Left renal pelvis (tissue), 4 donors: ENCODE results near the gene TWSG1. TPM values are rescaled to one million over a fixed set of nuclear protein-coding genes. Genes with fewer than 3 reads are reported as not detected.
"Not testable (repeated sequence)": the region's sequence is repeated elsewhere in the genome, so short reads cannot be mapped to it uniquely, and the experiment has no call there.

ENCODE experiments used
- DNase-seq, 4 donors: peaks; one replicate each; pipeline ENCODE4 v3.0.0-alpha.2; 2013; ENCODE audit warnings: low read depth in 4 of 4, low spot score in 3 of 4
- polyA plus RNA-seq, 4 donors: library from polyadenylated mRNA; unstranded; fragments of 120-200 nt; gene quantifications; one replicate each; pipeline ENCODE4 v1.2.1, GENCODE V29; 2013; ENCODE audit not compliant: insufficient read length in 4 of 4

TWSG1 gene
- polyA plus RNA-seq, 4 donors, result 83.5 to 149 (median 116) TPM

GRCh38 chr18:9446839-9447238, 112.3 kb downstream of the TWSG1 start:
- no peak for DNase-seq

- no peak for DNase-seq
Measured at GRCh38 chr18:9447334-9447733, 112.8 kb downstream of the TWSG1 start.

GRCh38 chr18:9449600-9450414, 115.2 kb downstream of the TWSG1 start:
- DNase-seq, result no peak

- DNase-seq, result not testable (repeated sequence)
Measured at GRCh38 chr18:9450920-9451319, 116.3 kb downstream of the TWSG1 start.

Other genes with a start within 250 kb of the TWSG1 start
- 100 to 1,000 TPM in 3 of 4 donors, 10 to 100 TPM in 1; 84.0 to 165 (median 133) TPM for gene NDUFV2, start 232.1 kb upstream of the TWSG1 start, polyA plus RNA-seq
- gene ANKRD12, start 198.0 kb upstream of the TWSG1 start, polyA plus RNA-seq, result 10 to 100 TPM; 21.5 to 35.6 (median 29.8) TPM
- 10 to 100 TPM; 54.1 to 89.9 (median 83.9) TPM for gene RALBP1, start 140.7 kb downstream of the TWSG1 start, polyA plus RNA-seq